ENCODE results near the gene LGI4.

DNA sequence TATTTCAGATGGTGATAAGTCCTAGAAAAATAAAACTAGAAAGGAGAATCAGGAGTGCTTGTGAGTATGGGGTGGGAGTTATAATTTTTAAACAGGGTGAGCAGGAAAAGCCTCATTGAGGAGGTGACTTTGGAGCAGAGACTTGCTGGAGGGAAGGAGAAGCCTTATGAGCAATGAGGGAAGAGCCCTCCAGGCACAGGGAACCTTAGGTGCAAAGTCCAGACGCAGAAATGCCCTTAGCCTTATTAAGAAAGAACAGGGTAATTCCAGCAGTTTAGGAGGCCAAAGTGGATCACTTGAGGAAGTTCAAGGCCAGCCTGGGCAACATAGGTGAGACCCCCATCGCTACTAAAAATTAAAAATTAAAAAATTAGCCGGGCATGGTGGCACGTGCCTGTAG is 40.2 kb downstream of the LGI4 start:
- TF ChIP-seq POLR2A (IDR thresholded peaks at IDR 0.05): no peak
- TF ChIP-seq, protein P1, sequence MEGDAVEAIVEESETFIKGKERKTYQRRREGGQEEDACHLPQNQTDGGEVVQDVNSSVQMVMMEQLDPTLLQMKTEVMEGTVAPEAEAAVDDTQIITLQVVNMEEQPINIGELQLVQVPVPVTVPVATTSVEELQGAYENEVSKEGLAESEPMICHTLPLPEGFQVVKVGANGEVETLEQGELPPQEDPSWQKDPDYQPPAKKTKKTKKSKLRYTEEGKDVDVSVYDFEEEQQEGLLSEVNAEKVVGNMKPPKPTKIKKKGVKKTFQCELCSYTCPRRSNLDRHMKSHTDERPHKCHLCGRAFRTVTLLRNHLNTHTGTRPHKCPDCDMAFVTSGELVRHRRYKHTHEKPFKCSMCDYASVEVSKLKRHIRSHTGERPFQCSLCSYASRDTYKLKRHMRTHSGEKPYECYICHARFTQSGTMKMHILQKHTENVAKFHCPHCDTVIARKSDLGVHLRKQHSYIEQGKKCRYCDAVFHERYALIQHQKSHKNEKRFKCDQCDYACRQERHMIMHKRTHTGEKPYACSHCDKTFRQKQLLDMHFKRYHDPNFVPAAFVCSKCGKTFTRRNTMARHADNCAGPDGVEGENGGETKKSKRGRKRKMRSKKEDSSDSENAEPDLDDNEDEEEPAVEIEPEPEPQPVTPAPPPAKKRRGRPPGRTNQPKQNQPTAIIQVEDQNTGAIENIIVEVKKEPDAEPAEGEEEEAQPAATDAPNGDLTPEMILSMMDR (IDR thresholded peaks at IDR 0.05): no peak
